BE2C (cell line): Measurements from ENCODE around the gene THEM4.
A peak's percentile ranks its signal among the peaks of the same experiment; 100 is the strongest.

Source experiments
- DNase-seq: peaks from one replicate; pipeline ENCODE4 v3.0.0-alpha.2; 2020
- H3K27me3 ChIP-seq: fragments of 250-450 bp; sonication (Bioruptor Pico); 2 replicates; pipeline ENCODE4 v1.5.1; 2020; ENCODE audit warnings: mild to moderate bottlenecking
- H3K36me3 ChIP-seq: fragments of 250-450 bp; sonication (Bioruptor Pico); 2 replicates; pipeline ENCODE4 v1.5.1; 2020; ENCODE audit warnings: mild to moderate bottlenecking
- H3K4me1 ChIP-seq: fragments of 250-450 bp; sonication (Bioruptor Pico); 2 replicates; pipeline ENCODE4 v1.5.1; 2020
- H3K4me3 ChIP-seq: 2 replicates; pipeline ENCODE4 v1.5.1; 2011; ENCODE audit warnings: low read depth, low read length
- H3K9me3 ChIP-seq: fragments of 250-450 bp; sonication (Bioruptor Pico); 2 replicates; pipeline ENCODE4 v1.5.1; 2020
- CTCF ChIP-seq: IDR thresholded peaks from 2 replicates; pipeline ENCODE4 v1.5.1; 2012; ENCODE audit warnings: mild to moderate bottlenecking, low read depth, low read length

Gene THEM4

GRCh38 chr1:151832318-151832980, 76.9 kb downstream of the THEM4 start:
- peak; percentile 34 for DNase-seq
- Histone ChIP-seq H3K36me3 (no peaks in the 10 kb centered on the region), H3K9me3 (no peaks in the 10 kb centered on the region), H3K4me1 (peaks cover 39% of the 10 kb centered on the region), H3K27me3 (no peaks in the 10 kb centered on the region), H3K4me3 (no peak overlapping the region)
- TF ChIP-seq CTCF, result no peak

- TF ChIP-seq CTCF, result no peak
- no peaks in the 10 kb centered on the region for H3K27me3 ChIP-seq
- H3K9me3 ChIP-seq, result no peaks in the 10 kb centered on the region
- H3K4me1 ChIP-seq, result peaks cover 39% of the 10 kb centered on the region
- H3K36me3 ChIP-seq, result no peaks in the 10 kb centered on the region
- H3K4me3 ChIP-seq, result no peak within 1 kb of the TSS
- no peak for DNase-seq
Measured at GRCh38 chr1:151831605-151832004, 77.7 kb downstream of the THEM4 start, which contains the start of gene RORC. RORC (minus strand) TSS chr1:151831802; CDS start chr1:151831764, 38 bp downstream.

- Histone ChIP-seq H3K27me3 (no peaks in the 10 kb centered on the region), H3K36me3 (no peaks in the 10 kb centered on the region), H3K4me1 (peaks cover 37% of the 10 kb centered on the region), H3K4me3 (no peak overlapping the region), H3K9me3 (no peaks in the 10 kb centered on the region)
- DNase-seq, result no peak
- no peak for TF ChIP-seq CTCF
Measured at GRCh38 chr1:151831256-151831591, 78.1 kb downstream of the THEM4 start.

- no peaks in the 10 kb centered on the region for H3K9me3 ChIP-seq
- DNase-seq, result no peak
- peaks cover 33% of the 10 kb centered on the region for H3K4me1 ChIP-seq
- no peaks in the 10 kb centered on the region for H3K27me3 ChIP-seq
- H3K4me3 ChIP-seq, result no peak overlapping the region
- TF ChIP-seq CTCF, result no peak
- H3K36me3 ChIP-seq, result no peaks in the 10 kb centered on the region
Measured at GRCh38 chr1:151830055-151830454, 79.3 kb downstream of the THEM4 start.

GRCh38 chr1:151829352-151830046, 79.8 kb downstream of the THEM4 start:
- H3K4me1 ChIP-seq, result peaks cover 33% of the 10 kb centered on the region
- H3K36me3 ChIP-seq, result no peaks in the 10 kb centered on the region

More at GRCh38 chr1:151829352-151830046, 79.8 kb downstream of the THEM4 start:
- no peaks in the 10 kb centered on the region for H3K9me3 ChIP-seq
- H3K4me3 ChIP-seq, result no peak overlapping the region
- no peaks in the 10 kb centered on the region for H3K27me3 ChIP-seq
- no peak for TF ChIP-seq CTCF
- no peak for DNase-seq
